K562 (cell line): Measurements from ENCODE around the gene MYH7. TPM values are rescaled to one million over a fixed set of nuclear protein-coding genes. Genes with fewer than 3 reads are reported as not detected.

Experiments used
- AFF1 ChIP-seq, 2 experiments: fragments of 450-650 bp; IDR thresholded peaks; 2 replicates each; pipeline ENCODE4 v1.6.1; 2018; ENCODE audit warnings: mild to moderate bottlenecking in 2 of 2, low read depth in 1 of 2; ENCODE audit not compliant: partially characterized antibody in 2 of 2
- ARHGAP35 ChIP-seq: fragments of 450-650 bp; IDR thresholded peaks from 2 replicates; pipeline ENCODE4 v1.6.1; 2018; ENCODE audit not compliant: partially characterized antibody
- CBX3 ChIP-seq, 2 experiments: IDR thresholded peaks; 1 replicate in 1 of 2; 2 replicates in 1 of 2; pipeline ENCODE4 v1.6.1; 2012; ENCODE audit warnings: inconsistent platforms in 2 of 2, low read length in 2 of 2, borderline replicate concordance in 1 of 2, control low read depth in 1 of 2
- CUX1 ChIP-seq: fragments of 200-800 bp; sonication (Bioruptor generic); IDR thresholded peaks from 2 replicates; pipeline ENCODE4 v1.6.1; 2016; ENCODE audit warnings: missing genetic modification characterization, missing compliant biosample characterization
- DIDO1 ChIP-seq: fragments of 450-650 bp; IDR thresholded peaks from 2 replicates; pipeline ENCODE4 v1.6.1; 2016; ENCODE audit warnings: low read depth, missing biosample characterization, missing genetic modification characterization
- ERF ChIP-seq: fragments of 450-650 bp; formaldehyde crosslinking; IDR thresholded peaks from 2 replicates; pipeline ENCODE4 v1.4.0; 2020; ENCODE audit warnings: mild to moderate bottlenecking, mixed read lengths
- NELFE ChIP-seq: IDR thresholded peaks from 2 replicates; pipeline ENCODE4 v1.6.1; 2011; ENCODE audit warnings: mild to moderate bottlenecking; ENCODE audit not compliant: insufficient read depth, insufficient read length
- PBX2 ChIP-seq, 2 experiments: IDR thresholded peaks in 1 of 2; conservative IDR thresholded peaks in 1 of 2; 2 replicates each; pipeline ENCODE4 v1.6.1; 2016; ENCODE audit warnings: low read depth in 2 of 2, mild to moderate bottlenecking in 1 of 2, missing compliant biosample characterization in 1 of 2, missing genetic modification characterization in 1 of 2, moderate library complexity in 1 of 2
- PHF20 ChIP-seq: fragments of 450-650 bp; IDR thresholded peaks from 2 replicates; pipeline ENCODE4 v1.6.1; 2018; ENCODE audit not compliant: partially characterized antibody
- PHF21A ChIP-seq: fragments of 450-650 bp; IDR thresholded peaks from 2 replicates; pipeline ENCODE4 v1.6.1; 2017; ENCODE audit warnings: low read depth, borderline replicate concordance
- RFX5 ChIP-seq: IDR thresholded peaks from 2 replicates; pipeline ENCODE4 v1.6.1; 2011; ENCODE audit warnings: low read depth, mild to moderate bottlenecking, improper control_type of control experiment, low read length
- TAF9B ChIP-seq: fragments of 450-650 bp; IDR thresholded peaks from 2 replicates; pipeline ENCODE4 v1.6.1; 2018; ENCODE audit warnings: mild to moderate bottlenecking; ENCODE audit not compliant: partially characterized antibody
- ZBTB7A ChIP-seq: IDR thresholded peaks from 2 replicates; pipeline ENCODE4 v1.6.1; 2011; ENCODE audit warnings: low read depth, mild to moderate bottlenecking, low read length, moderate library complexity, borderline replicate concordance; ENCODE audit not compliant: control insufficient read depth
- ZNF184 ChIP-seq: sonication (generic); formaldehyde crosslinking; IDR thresholded peaks from 2 replicates; pipeline ENCODE4 v1.5.0; 2020; ENCODE audit warnings: missing genetic modification reagents
- ZNF431 ChIP-seq: sonication (generic); formaldehyde crosslinking; IDR thresholded peaks from 2 replicates; pipeline ENCODE4 v1.8.0; 2022; ENCODE audit warnings: mild to moderate bottlenecking, missing genetic modification reagents
- polyA plus RNA-seq, 8 experiments: library from polyadenylated mRNA; depleted of rRNA in 4 of 8; stranded (reverse) in 5 of 8; unstranded in 3 of 8; fragments of >200 nt; fragmentation: Nextera tagmentation in 2 of 8; fragmentation: Illumina TruSeq in 1 of 8; extraction: Ambion mirVana in 2 of 8; extraction: Trizol in 1 of 8; gene quantifications; 2 replicates each; pipeline versions ENCODE4 v1.2.1 to v1.2.3, GENCODE V29; 2011 to 2014; ENCODE audit warnings: inconsistent platforms in 1 of 8, missing spikeins in 1 of 8
- total RNA-seq, 7 experiments: library from RNA; depleted of rRNA in 6 of 7; stranded (reverse); fragments of >200 nt in 6 of 7; fragmentation: Illumina TruSeq in 2 of 7; extraction: Trizol in 2 of 7; gene quantifications; 2 replicates each; pipeline versions ENCODE4 v1.2.1 to v1.2.3, GENCODE V29; 2011 to 2021; ENCODE audit warnings: low replicate concordance in 1 of 7

The MYH7 gene
- total and polyA plus RNA-seq, 9 of the 15 experiments (the other 6 are each of a cell fraction or from before 2014, with no cell fraction given), result not detected

GRCh38 chr14:23469127-23469905, 33.9 kb upstream of the MYH7 start, which contains the start of gene NGDN (continued):
- TF ChIP-seq PBX2 (CRISPR knock-in tag; IDR thresholded peaks at IDR 0.05; ENCODE audit: low read depth) (peak; percentile 64), PBX2 (tag; conservative IDR thresholded peaks at IDR 0.05; ENCODE audit: low read depth) (peak; percentile 98), ZNF184 (CRISPR knock-in tag) (no peak), CUX1 (no peak), ZNF431 (CRISPR knock-in tag) (no peak), PHF21A (no peak), CBX3 (IDR thresholded peaks at IDR 0.05; ENCODE audit: borderline replicate concordance in 1 of 2, low read length in 2 of 2) (peak in 1 of 2 experiments; percentile 96; a peak in 2 of 3 replicates), TAF9B (peak; percentile 66), NELFE (no peak), ARHGAP35 (no peak), AFF1 (IDR thresholded peaks at IDR 0.05; ENCODE audit: low read depth in 1 of 2, partially characterized antibody in 2 of 2) (peak in 1 of 2 experiments; percentile 77), ERF (CRISPR knock-in tag) (no peak), DIDO1 (peak; percentile 81), RFX5 (no peak), PHF20 (peak; percentile 99), ZBTB7A (no peak)
